K562 (cell line): ENCODE measurements around the gene SERPING1. TPM values are rescaled to one million over a fixed set of nuclear protein-coding genes. Genes with fewer than 3 reads are reported as not detected.

ENCODE experiments used
- BRD9 ChIP-seq: fragments of 450-650 bp; IDR thresholded peaks from 2 replicates; pipeline ENCODE4 v1.6.1; 2018; ENCODE audit warnings: low read depth; ENCODE audit not compliant: partially characterized antibody
- CC2D1A ChIP-seq: fragments of 450-650 bp; IDR thresholded peaks from 2 replicates; pipeline ENCODE4 v1.6.1; 2017; ENCODE audit warnings: mild to moderate bottlenecking
- ILK ChIP-seq: fragments of 450-650 bp; IDR thresholded peaks from 2 replicates; pipeline ENCODE4 v1.6.1; 2016; ENCODE audit warnings: missing genetic modification characterization, low read depth, mild to moderate bottlenecking, missing compliant biosample characterization, moderate library complexity, borderline replicate concordance
- MTF1 ChIP-seq: fragments of 250-450 bp; sonication (Bioruptor Pico); IDR thresholded peaks from 2 replicates; pipeline ENCODE4 v1.9.0; 2021; ENCODE audit warnings: moderate library complexity, mild to moderate bottlenecking, inconsistent platforms, borderline replicate concordance
- NCOA6 ChIP-seq: fragments of 450-650 bp; IDR thresholded peaks from 2 replicates; pipeline ENCODE4 v1.6.1; 2017; ENCODE audit warnings: mild to moderate bottlenecking
- RBM17 ChIP-seq: fragments of 200-400 bp; formaldehyde crosslinking; IDR thresholded peaks from 2 replicates; pipeline ENCODE4 v1.6.1; 2017; ENCODE audit warnings: low read depth, mild to moderate bottlenecking, low read length, borderline replicate concordance
- SMAD4 ChIP-seq: fragments of 250-450 bp; sonication (Bioruptor Pico); conservative IDR thresholded peaks from 2 replicates; pipeline ENCODE4 v1.8.0; 2021; ENCODE audit warnings: inconsistent platforms, mild to moderate bottlenecking, moderate library complexity
- U2AF1 ChIP-seq: fragments of 200-400 bp; formaldehyde crosslinking; optimal IDR thresholded peaks from 2 replicates; pipeline ENCODE3; 2017; ENCODE audit warnings: mild to moderate bottlenecking, low read depth, low read length, moderate library complexity
- ZC3H11A ChIP-seq: IDR thresholded peaks from 2 replicates; pipeline ENCODE4 v1.6.1; 2012; ENCODE audit warnings: low read depth, low read length, improper control_type of control experiment
- ZNF79 ChIP-seq: fragments of 250-450 bp; sonication (Bioruptor Pico); IDR thresholded peaks from 2 replicates; pipeline ENCODE4 v1.4.0; 2020; ENCODE audit warnings: low read depth, mild to moderate bottlenecking, moderate library complexity
- polyA plus RNA-seq, 8 experiments: library from polyadenylated mRNA; depleted of rRNA in 4 of 8; stranded (reverse) in 5 of 8; unstranded in 3 of 8; fragments of >200 nt; fragmentation: Nextera tagmentation in 2 of 8; fragmentation: Illumina TruSeq in 1 of 8; extraction: Ambion mirVana in 2 of 8; extraction: Trizol in 1 of 8; gene quantifications; 2 replicates each; pipeline versions ENCODE4 v1.2.1 to v1.2.3, GENCODE V29; 2011 to 2014; ENCODE audit warnings: inconsistent platforms in 1 of 8, missing spikeins in 1 of 8
- total RNA-seq, 7 experiments: library from RNA; depleted of rRNA in 6 of 7; stranded (reverse); fragments of >200 nt in 6 of 7; fragmentation: Illumina TruSeq in 2 of 7; extraction: Trizol in 2 of 7; gene quantifications; 2 replicates each; pipeline versions ENCODE4 v1.2.1 to v1.2.3, GENCODE V29; 2011 to 2021; ENCODE audit warnings: low replicate concordance in 1 of 7
- TF ChIP-seq, protein P1 (sequence below): fragments of 250-450 bp; sonication (Bioruptor Pico); IDR thresholded peaks from 2 replicates; pipeline ENCODE4 v1.8.0; 2021; ENCODE audit warnings: moderate library complexity, mild to moderate bottlenecking, inconsistent platforms
- TF ChIP-seq, protein P2 (sequence below), 2 experiments: IDR thresholded peaks in 1 of 2; conservative IDR thresholded peaks in 1 of 2; 2 replicates each; pipeline ENCODE4 v1.6.1; 2016; ENCODE audit warnings: low read depth in 2 of 2, mild to moderate bottlenecking in 1 of 2, missing compliant biosample characterization in 1 of 2, missing genetic modification characterization in 1 of 2, moderate library complexity in 1 of 2
- TF ChIP-seq, protein P3 (sequence below): fragments of 250-450 bp; sonication (Bioruptor Pico); IDR thresholded peaks from 2 replicates; pipeline ENCODE4 v1.5.1; 2021; ENCODE audit warnings: mild to moderate bottlenecking
- TF ChIP-seq, protein P4 (sequence below): fragments of 450-650 bp; IDR thresholded peaks from 2 replicates; pipeline ENCODE4 v1.6.1; 2014; ENCODE audit warnings: low read depth, mild to moderate bottlenecking, moderate library complexity, borderline replicate concordance
- TF ChIP-seq, protein P5 (sequence below): fragments of 450-650 bp; IDR thresholded peaks from 2 replicates; pipeline ENCODE4 v1.6.1; 2017; ENCODE audit warnings: mild to moderate bottlenecking, moderate library complexity
- TF ChIP-seq, protein P6 (sequence below): fragments of 450-650 bp; formaldehyde crosslinking; IDR thresholded peaks from 2 replicates; pipeline ENCODE4 v1.4.0; 2022; ENCODE audit warnings: missing genetic modification characterization

SERPING1 gene
- total and polyA plus RNA-seq, 9 of the 15 experiments (the other 6 are each of a cell fraction or from before 2014, with no cell fraction given): 0.10 to 1.00 (median 0.21) TPM; not detected in 2

DNA sequence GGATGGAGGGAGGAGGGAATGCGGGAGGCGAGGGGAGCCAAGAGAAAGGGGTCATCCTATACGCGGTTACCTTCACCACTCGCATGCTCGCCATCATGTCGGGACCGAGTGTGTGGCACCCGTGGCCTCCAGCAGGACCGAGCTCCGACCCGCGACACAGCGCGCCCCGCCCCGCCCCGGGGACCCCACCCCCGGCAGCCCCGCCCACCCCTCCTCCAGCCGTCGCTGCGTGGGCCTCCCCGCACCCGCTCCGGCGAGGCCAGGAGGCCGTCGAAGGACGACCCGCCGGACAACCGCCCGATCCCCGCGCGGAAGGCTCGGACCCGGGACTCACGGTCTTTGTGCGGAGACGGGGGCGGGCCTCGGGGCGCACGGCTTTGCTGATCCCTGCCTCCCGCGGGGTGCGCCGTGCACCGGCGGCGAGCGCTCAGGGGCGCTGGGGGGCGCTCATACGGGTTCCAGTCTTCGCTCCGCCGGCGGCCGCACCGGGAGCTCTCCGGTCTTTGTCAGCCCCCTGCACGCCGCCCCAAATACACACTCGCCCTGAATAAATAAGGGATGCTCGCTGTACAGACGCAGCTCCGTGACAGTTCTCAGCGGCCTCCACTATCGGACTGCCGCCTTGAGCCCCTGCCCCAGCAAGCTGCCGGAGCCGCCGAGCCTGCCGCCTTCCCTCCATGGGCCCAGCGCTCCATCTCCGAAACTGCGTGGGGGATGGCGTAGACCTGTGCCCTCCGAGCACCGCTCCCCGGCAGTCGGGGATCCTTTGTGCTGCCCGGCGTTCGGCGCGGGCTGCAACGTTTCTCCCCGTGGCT, 29.8 kb upstream of the SERPING1 start, which contains the start of gene UBE2L6 (continued):
- TF ChIP-seq, protein P1, sequence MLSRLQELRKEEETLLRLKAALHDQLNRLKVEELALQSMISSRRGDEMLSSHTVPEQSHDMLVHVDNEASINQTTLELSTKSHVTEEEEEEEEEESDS (CRISPR knock-in tag): no peak
- TF ChIP-seq NCOA6 (peak; percentile 79), ZC3H11A (no peak), MTF1 (CRISPR knock-in tag) (no peak), RBM17 (no peak), BRD9 (no peak), CC2D1A (no peak), ZNF79 (CRISPR knock-in tag) (no peak), SMAD4 (CRISPR knock-in tag) (peak; percentile 63), U2AF1 (peak; percentile 15), ILK (tag) (no peak)
- TF ChIP-seq, protein P2, sequence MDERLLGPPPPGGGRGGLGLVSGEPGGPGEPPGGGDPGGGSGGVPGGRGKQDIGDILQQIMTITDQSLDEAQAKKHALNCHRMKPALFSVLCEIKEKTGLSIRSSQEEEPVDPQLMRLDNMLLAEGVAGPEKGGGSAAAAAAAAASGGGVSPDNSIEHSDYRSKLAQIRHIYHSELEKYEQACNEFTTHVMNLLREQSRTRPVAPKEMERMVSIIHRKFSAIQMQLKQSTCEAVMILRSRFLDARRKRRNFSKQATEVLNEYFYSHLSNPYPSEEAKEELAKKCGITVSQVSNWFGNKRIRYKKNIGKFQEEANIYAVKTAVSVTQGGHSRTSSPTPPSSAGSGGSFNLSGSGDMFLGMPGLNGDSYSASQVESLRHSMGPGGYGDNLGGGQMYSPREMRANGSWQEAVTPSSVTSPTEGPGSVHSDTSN (CRISPR knock-in tag; IDR thresholded peaks at IDR 0.05; ENCODE audit: low read depth): no peak
- TF ChIP-seq, protein P2 (tag; conservative IDR thresholded peaks at IDR 0.05; ENCODE audit: low read depth): no peak
- TF ChIP-seq, protein P3, sequence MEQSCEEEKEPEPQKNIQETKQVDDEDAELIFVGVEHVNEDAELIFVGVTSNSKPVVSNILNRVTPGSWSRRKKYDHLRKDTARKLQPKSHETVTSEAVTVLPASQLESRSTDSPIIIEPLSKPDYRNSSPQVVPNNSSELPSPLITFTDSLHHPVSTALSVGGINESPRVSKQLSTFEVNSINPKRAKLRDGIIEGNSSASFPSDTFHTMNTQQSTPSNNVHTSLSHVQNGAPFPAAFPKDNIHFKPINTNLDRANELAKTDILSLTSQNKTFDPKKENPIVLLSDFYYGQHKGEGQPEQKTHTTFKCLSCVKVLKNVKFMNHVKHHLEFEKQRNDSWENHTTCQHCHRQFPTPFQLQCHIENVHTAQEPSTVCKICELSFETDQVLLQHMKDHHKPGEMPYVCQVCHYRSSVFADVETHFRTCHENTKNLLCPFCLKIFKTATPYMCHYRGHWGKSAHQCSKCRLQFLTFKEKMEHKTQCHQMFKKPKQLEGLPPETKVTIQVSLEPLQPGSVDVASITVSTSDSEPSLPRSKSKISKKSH (CRISPR knock-in tag): no peak
- TF ChIP-seq, protein P4, sequence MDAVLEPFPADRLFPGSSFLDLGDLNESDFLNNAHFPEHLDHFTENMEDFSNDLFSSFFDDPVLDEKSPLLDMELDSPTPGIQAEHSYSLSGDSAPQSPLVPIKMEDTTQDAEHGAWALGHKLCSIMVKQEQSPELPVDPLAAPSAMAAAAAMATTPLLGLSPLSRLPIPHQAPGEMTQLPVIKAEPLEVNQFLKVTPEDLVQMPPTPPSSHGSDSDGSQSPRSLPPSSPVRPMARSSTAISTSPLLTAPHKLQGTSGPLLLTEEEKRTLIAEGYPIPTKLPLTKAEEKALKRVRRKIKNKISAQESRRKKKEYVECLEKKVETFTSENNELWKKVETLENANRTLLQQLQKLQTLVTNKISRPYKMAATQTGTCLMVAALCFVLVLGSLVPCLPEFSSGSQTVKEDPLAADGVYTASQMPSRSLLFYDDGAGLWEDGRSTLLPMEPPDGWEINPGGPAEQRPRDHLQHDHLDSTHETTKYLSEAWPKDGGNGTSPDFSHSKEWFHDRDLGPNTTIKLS: no peak; the same call in 1 of the 2 replicates
- TF ChIP-seq, protein P5, sequence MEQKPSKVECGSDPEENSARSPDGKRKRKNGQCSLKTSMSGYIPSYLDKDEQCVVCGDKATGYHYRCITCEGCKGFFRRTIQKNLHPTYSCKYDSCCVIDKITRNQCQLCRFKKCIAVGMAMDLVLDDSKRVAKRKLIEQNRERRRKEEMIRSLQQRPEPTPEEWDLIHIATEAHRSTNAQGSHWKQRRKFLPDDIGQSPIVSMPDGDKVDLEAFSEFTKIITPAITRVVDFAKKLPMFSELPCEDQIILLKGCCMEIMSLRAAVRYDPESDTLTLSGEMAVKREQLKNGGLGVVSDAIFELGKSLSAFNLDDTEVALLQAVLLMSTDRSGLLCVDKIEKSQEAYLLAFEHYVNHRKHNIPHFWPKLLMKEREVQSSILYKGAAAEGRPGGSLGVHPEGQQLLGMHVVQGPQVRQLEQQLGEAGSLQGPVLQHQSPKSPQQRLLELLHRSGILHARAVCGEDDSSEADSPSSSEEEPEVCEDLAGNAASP: no peak
- TF ChIP-seq, protein P6, sequence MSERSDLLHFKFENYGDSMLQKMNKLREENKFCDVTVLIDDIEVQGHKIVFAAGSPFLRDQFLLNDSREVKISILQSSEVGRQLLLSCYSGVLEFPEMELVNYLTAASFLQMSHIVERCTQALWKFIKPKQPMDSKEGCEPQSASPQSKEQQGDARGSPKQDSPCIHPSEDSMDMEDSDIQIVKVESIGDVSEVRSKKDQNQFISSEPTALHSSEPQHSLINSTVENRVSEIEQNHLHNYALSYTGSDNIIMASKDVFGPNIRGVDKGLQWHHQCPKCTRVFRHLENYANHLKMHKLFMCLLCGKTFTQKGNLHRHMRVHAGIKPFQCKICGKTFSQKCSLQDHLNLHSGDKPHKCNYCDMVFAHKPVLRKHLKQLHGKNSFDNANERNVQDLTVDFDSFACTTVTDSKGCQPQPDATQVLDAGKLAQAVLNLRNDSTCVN (CRISPR knock-in tag): no peak
